Naive thymus-derived CD8-positive, alpha-beta T cell (primary cell): Measurements from ENCODE around the gene RLN1. TPM values are rescaled to one million over a fixed set of nuclear protein-coding genes. Genes with fewer than 3 reads are reported as not detected.
"Not testable (repeated sequence)": the region's sequence is repeated elsewhere in the genome, so short reads cannot be mapped to it uniquely, and the experiment has no call there.

Source experiments
- ATAC-seq, 2 donors: fragments of 150-1000 bp; cut with Tn5 transposase in 1 of 2; sonication (Bioruptor Pico), chemical (Tn5 transposase) in 1 of 2; 1 replicate in 1 of 2; 2 replicates in 1 of 2; pipeline ENCODE4 v1.10.0; 2021; ENCODE audit warnings: mild to moderate bottlenecking in 2 of 2, moderate library complexity in 2 of 2
- POLR2A ChIA-PET: fragments of 350-600 bp; sonication (Branson Sonifier 250); formaldehyde crosslinking; loops from one replicate; lab custom pipeline; 2021; ENCODE audit warnings: antibody characterized with exemption; lab: Charles Lee
- DNase-seq, 10 donors: peaks; one replicate each; pipeline versions ENCODE4 v3.0.0 to v3.0.0-alpha.2; 2020 to 2022
- H3K27ac Mint-ChIP-seq, 10 donors: one replicate each; pipeline ENCODE4 v1.8.0; 2020 to 2022; ENCODE audit warnings: mild to moderate bottlenecking in 10 of 10, mixed read lengths in 10 of 10, moderate library complexity in 4 of 10, inconsistent platforms in 1 of 10
- H3K27me3 Mint-ChIP-seq, 5 donors: one replicate each; pipeline ENCODE4 v1.8.0; 2021 to 2022; ENCODE audit warnings: mixed read lengths in 5 of 5
- H3K36me3 Mint-ChIP-seq, 3 donors: one replicate each; pipeline ENCODE4 v1.8.0; 2020 to 2022; ENCODE audit warnings: mixed read lengths in 3 of 3, mild to moderate bottlenecking in 2 of 3, inconsistent platforms in 1 of 3
- H3K4me1 Mint-ChIP-seq, 4 donors: one replicate each; pipeline ENCODE4 v1.8.0; 2021 to 2022; ENCODE audit warnings: mixed read lengths in 4 of 4
- H3K4me3 Mint-ChIP-seq, 10 donors: one replicate each; pipeline ENCODE4 v1.8.0; 2020 to 2022; ENCODE audit warnings: mild to moderate bottlenecking in 10 of 10, mixed read lengths in 10 of 10, moderate library complexity in 6 of 10, inconsistent platforms in 1 of 10
- H3K9me3 Mint-ChIP-seq, 9 donors: one replicate each; pipeline ENCODE4 v1.8.0; 2020 to 2022; ENCODE audit warnings: mixed read lengths in 9 of 9, mild to moderate bottlenecking in 3 of 9, inconsistent platforms in 1 of 9, moderate library complexity in 1 of 9
- polyA plus RNA-seq, 3 donors: library from polyadenylated mRNA; unstranded; fragments of 300-500 nt; fragmentation: Illumina TruSeq; gene quantifications; one replicate each; pipeline ENCODE4 v1.2.3, GENCODE V29; 2021
- total RNA-seq, 8 experiments: library from RNA in 2 of 8; stranded (reverse) in 2 of 8; gene quantifications; one replicate each; pipeline ENCODE4 v1.2.3 and lab custom pipeline; 2021 to 2026

RLN1 gene
- total and polyA plus RNA-seq, 5 experiments from 2014 or later = 1.2 to 5.1 (median 3.4) TPM

DNA sequence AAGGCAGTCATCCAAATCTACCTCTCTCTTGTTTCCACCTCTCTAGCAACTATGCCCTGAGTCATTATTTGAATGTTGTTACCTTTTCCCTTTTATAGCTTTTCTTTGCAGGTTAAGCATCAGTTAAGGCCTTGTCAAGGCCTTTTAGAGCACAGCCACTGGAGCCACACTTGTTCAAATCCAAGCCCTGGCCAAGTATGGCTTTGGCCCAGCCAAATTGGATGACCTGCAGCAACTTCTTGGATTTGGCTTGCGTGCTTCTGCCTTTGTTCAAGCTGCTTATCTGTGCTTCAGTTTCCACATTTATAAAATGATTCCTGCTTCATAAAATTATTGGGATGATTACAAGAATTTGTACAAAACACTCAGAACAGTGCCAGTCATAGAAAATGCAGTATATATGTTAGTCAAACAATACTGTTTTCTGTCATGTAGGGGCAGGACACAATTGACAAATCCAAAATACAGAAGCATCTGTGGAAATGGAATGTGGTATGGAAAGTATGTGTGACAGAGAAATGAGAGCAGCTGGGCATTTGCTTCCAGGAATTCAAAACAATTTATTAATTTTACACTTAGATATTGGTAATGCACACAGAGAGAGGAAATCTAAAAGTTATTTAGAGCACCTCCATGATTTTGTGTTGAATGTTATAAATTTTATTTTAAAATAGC, 17.9 kb upstream of the RLN1 start:
- no peak for DNase-seq
- POLR2A ChIA-PET = no interaction called here
- H3K36me3 Mint-ChIP-seq = peaks cover 20 to 35% (median 23%) of the 10 kb centered on the region in 3 donors
- peaks cover 0 to 9% (median 0%) of the 10 kb centered on the region in 9 donors for H3K9me3 Mint-ChIP-seq
- H3K4me3 Mint-ChIP-seq = no peak overlapping the region
- peaks cover 16 to 18% (median 18%) of the 10 kb centered on the region in 4 donors for H3K4me1 Mint-ChIP-seq
- H3K27me3 Mint-ChIP-seq = no peaks in the 10 kb centered on the region
- ATAC-seq = no peak
- peak overlapping the region in 2 of 10 donors; percentile 27 to 80 for H3K27ac Mint-ChIP-seq

DNA sequence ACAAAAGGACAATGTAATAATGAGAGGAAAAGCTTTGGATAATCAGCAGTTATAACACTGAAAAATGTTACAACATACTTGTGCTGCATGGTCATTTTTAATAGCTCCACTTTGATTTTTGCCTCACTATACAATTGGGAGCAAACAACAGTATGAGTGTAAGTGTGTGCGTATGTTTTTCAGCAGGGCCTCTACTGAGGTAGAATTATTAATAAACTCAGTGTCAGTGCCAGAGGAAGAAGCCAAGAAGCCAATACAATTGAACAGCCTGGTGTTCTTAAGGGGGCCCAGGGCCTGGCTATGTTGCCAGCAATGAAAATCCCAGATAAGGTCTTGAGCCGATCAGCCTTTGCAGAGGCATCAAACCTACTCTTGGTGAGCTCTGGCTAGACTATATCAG, 16.1 kb upstream of the RLN1 start:
- H3K27me3 Mint-ChIP-seq = no peaks in the 10 kb centered on the region
- peak overlapping the region in 2 of 10 donors; percentile 6 to 20 for H3K27ac Mint-ChIP-seq
- DNase-seq (no peak), ATAC-seq (no peak)
- peaks cover 15 to 30% (median 22%) of the 10 kb centered on the region in 3 donors for H3K36me3 Mint-ChIP-seq
- no peak overlapping the region for H3K4me3 Mint-ChIP-seq
- POLR2A ChIA-PET = no interaction called here
- H3K9me3 Mint-ChIP-seq = peaks cover 0 to 9% (median 3%) of the 10 kb centered on the region in 9 donors
- peaks cover 21 to 36% (median 34%) of the 10 kb centered on the region in 4 donors for H3K4me1 Mint-ChIP-seq

DNA sequence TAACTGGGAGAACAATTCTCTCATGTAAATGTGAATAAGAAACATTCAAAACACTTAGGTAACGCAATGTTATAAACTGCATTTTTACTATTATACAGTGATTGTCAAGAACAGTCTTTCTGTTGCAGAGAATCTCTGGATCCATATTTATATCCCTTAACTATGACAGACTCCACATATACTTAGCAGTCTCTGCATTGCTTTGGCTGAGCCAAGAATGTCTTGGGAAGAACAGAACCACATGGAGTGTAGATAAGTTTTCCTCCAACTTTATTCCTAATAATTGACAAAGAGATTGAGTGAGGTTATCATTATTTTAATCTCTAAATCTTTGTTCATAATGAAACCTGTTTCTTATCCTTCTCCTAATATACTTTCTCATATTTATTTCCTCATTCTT, 15.6 kb upstream of the RLN1 start:
- no peaks in the 10 kb centered on the region for H3K27me3 Mint-ChIP-seq
- no peak overlapping the region for H3K4me3 Mint-ChIP-seq
- DNase-seq = no peak
- POLR2A ChIA-PET = no interaction called here
- peaks cover 22 to 41% (median 40%) of the 10 kb centered on the region in 4 donors for H3K4me1 Mint-ChIP-seq
- H3K36me3 Mint-ChIP-seq = peaks cover 15 to 27% (median 19%) of the 10 kb centered on the region in 3 donors
- ATAC-seq = no peak
- H3K9me3 Mint-ChIP-seq = peaks cover under 1 to 9% (median 3%) of the 10 kb centered on the region in 9 donors
- peak overlapping the region in 3 of 10 donors; percentile 43 to 63 (median 45) for H3K27ac Mint-ChIP-seq

DNA sequence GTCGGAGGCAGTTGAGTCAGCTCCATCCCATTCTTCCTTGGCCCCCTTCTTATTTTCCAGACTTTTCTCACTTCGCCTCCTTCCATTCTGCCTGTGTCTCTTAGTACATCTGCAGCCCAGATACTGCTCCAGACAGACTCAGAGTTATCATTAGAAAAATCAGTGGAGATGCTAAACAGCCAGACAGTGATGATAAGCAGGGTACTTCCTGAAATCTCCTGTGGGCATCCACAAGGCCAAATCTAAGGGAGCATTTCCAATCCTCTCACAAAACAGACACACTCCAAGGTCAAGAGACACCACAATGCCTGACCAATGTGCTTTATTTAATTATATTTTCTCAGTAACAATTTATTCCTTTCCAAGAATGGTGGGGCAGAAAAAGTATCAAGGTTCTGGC, 14.5 kb upstream of the RLN1 start:
- ATAC-seq = no peak
- Mint-ChIP-seq H3K27me3 (no peaks in the 10 kb centered on the region), H3K4me1 (peaks cover 24 to 41% (median 40%) of the 10 kb centered on the region in 4 donors), H3K27ac (peak overlapping the region in 7 of 10 donors; percentile 27 to 70 (median 45)), H3K9me3 (peaks cover 6 to 18% (median 10%) of the 10 kb centered on the region in 9 donors), H3K4me3 (peak overlapping the region in 2 of 10 donors; percentile 22 to 40), H3K36me3 (peaks cover 18 to 32% (median 20%) of the 10 kb centered on the region in 3 donors)
- POLR2A ChIA-PET = no interaction called here
- no peak for DNase-seq

DNA sequence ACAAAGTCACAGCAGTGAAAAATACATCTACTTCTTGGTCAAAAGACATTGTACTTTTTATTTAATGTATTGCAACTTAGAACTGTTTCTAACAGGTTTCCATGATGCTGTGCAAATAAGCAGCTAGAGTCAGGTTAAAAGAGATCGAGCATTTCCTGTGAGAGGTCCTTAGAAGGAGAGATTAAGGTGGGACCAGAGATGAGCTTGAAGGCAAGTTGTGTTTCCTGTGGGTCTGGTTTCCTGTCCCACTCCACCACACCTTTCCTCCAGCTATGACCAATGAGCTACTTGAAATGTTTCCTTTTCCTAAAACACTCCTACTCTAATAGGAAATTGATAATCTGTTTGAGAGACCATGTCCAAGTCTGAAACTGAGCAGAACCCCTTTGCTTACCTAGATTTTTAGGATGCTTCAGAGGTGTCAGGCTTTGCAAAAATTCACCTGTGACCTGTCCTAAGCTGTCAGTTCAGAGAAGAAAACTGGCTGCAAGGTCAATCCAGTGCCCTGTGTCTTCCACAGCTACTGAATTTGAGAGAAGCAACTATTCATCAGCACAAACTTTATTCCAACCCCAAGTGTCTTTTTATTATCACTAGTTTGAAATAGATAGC, 13.1 kb upstream of the RLN1 start:
- peaks cover 6 to 29% (median 15%) of the 10 kb centered on the region in 9 donors for H3K9me3 Mint-ChIP-seq
- peak in 3 of 10 donors; percentile 31 to 44 (median 40) for DNase-seq
- peak overlapping the region in 8 of 10 donors; percentile 29 to 85 (median 76) for H3K27ac Mint-ChIP-seq
- no peaks in the 10 kb centered on the region for H3K27me3 Mint-ChIP-seq
- peak overlapping the region; percentile 39 to 80 (median 57) for H3K4me3 Mint-ChIP-seq
- peaks cover 24 to 41% (median 40%) of the 10 kb centered on the region in 4 donors for H3K4me1 Mint-ChIP-seq
- H3K36me3 Mint-ChIP-seq = peaks cover 14 to 27% (median 17%) of the 10 kb centered on the region in 3 donors
- peak; percentile 80 to 89 for ATAC-seq
- POLR2A ChIA-PET = interaction anchor here (0.9 kb wide), 1 partner anchor 97 kb away, joined by 3 read pairs; the partner anchor contains the start of gene CD274

DNA sequence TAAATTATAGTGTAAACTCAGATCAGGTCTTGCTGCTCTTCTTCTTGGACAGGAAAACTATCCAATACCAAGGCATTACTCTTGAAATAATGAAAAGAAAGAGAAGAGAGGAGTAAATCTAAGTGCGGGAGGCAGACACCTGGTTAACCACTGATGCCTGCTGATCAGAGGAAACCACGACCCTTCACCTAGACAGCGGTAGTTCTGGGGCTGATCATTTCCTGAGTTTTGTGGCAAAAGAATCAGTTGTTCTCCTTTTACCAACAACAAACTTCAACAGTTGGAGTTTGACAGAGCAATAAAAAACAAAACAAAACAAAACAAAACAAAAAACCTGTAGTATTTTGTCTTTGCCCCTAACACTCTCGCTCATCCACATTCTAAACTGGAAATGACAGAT, 3.0 kb downstream of the RLN1 start:
- peak; percentile 40 to 54 for ATAC-seq
- POLR2A ChIA-PET = interaction anchor here (0.5 kb wide), 1 partner anchor 36 kb away, joined by 3 read pairs; no protein-coding TSS in a partner anchor
- peak in 8 of 10 donors; percentile 29 to 67 (median 50) for DNase-seq
- peak overlapping the region; percentile 59 to 87 (median 77) for H3K4me3 Mint-ChIP-seq
- no peaks in the 10 kb centered on the region for H3K9me3 Mint-ChIP-seq
- peaks cover 22 to 46% (median 44%) of the 10 kb centered on the region in 4 donors for H3K4me1 Mint-ChIP-seq
- no peaks in the 10 kb centered on the region for H3K27me3 Mint-ChIP-seq
- H3K36me3 Mint-ChIP-seq = peaks cover 0 to 25% (median 19%) of the 10 kb centered on the region in 3 donors
- peak overlapping the region; percentile 26 to 94 (median 88) for H3K27ac Mint-ChIP-seq

DNA sequence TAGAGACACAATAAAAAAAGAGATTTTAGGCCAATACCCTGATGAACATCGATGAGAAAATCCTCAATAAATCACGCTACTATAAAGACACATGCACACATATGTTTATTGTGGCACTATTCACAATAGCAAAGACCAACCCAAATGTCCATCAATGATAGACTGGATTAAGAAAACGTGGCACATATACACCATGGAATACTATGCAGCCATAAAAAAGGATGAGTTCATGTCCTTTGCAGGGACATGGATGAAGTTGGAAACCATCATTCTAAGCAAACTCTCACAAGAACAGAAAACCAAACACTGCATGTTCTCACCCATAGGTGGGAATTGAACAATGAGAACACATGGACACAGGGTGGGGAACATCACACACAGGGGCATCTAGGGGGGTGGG, 8.4 kb downstream of the RLN1 start:
- Mint-ChIP-seq H3K4me1 (peaks cover 41 to 68% (median 59%) of the 10 kb centered on the region in 4 donors), H3K9me3 (peaks cover 0 to 14% (median 5%) of the 10 kb centered on the region in 9 donors), H3K36me3 (peaks cover 8 to 58% (median 46%) of the 10 kb centered on the region in 3 donors), H3K4me3 (peak overlapping the region in 1 of 10 donors; percentile 20)
- H3K27ac Mint-ChIP-seq, POLR2A ChIA-PET, DNase-seq, H3K27me3 Mint-ChIP-seq, ATAC-seq: not testable (repeated sequence)

DNA sequence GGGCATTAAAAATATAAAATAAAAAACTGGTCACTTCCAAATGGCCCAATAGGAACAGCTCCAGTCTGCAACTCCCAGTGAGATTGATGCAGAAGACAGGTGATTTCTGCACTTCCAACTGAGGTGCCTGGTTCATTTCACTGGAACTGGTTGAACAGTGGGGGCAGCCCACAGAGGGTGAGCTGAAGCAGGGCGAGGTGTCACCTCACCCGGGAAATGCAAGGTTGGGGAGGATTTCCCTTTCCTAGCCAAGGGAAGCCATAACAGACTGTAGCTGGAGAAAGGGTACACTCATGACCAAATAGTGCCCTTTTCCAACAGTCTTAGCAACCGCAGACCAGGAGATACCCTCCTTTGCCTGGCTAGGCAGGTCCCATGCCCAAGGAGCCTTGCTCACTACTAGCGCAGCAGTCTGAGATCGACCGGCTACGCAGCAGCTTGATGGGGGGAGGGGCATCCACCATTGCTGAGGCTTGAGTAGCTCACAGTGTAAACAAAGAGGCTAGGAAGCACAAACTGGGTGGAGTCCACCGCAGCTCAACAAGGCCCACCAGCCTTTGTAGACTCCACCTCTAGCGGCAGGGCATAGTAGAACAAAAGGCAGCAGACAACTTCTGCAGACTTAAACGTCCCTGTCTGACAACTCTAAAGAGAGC, 12.7 kb downstream of the RLN1 start:
- Mint-ChIP-seq H3K4me3 (peak overlapping the region in 8 of 10 donors; percentile 22 to 78 (median 58)), H3K27me3 (no peaks in the 10 kb centered on the region), H3K4me1 (peaks cover 29 to 54% (median 42%) of the 10 kb centered on the region in 4 donors), H3K36me3 (peaks cover 8 to 39% (median 29%) of the 10 kb centered on the region in 3 donors), H3K27ac (peak overlapping the region in 9 of 10 donors; percentile 59 to 95 (median 87)), H3K9me3 (peaks cover 0 to 14% (median 5%) of the 10 kb centered on the region in 9 donors)
- ATAC-seq (peak; percentile 91 to 94), DNase-seq (peak in 9 of 10 donors; percentile 11 to 83 (median 62))
- POLR2A ChIA-PET = interaction anchor here (0.7 to 1.5 kb wide), 4 partner anchors 12 to 141 kb away, joined by 3 to 5 read pairs (median 4); partner anchors contain the start of genes INSL6 and PLGRKT

DNA sequence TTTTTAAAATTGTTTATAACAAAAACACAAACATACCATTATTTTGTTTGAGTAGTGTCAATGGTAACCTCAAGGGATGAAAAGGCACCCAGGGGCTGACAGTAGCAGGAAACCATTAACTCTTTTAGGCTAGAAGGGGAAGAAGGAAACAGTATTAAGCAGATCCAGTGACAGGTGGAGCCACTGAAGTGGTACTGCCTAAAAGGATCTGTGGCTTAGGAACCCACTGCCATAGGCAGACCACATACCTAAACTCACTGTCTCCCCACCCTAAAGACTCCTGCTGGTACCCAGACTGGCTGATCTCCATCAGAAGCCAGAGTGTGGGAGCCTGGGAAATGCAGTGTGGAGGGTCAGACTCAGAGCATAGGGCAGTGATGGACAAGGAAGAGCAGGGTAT, 13.5 kb downstream of the RLN1 start:
- H3K27me3 Mint-ChIP-seq = no peaks in the 10 kb centered on the region
- peaks cover 32 to 62% (median 48%) of the 10 kb centered on the region in 4 donors for H3K4me1 Mint-ChIP-seq
- peaks cover 8 to 35% (median 27%) of the 10 kb centered on the region in 3 donors for H3K36me3 Mint-ChIP-seq
- no peak for DNase-seq
- H3K4me3 Mint-ChIP-seq = peak overlapping the region in 7 of 10 donors; percentile 7 to 70 (median 24)
- H3K27ac Mint-ChIP-seq = peak overlapping the region in 8 of 10 donors; percentile 5 to 95 (median 68)
- ATAC-seq = peak; percentile 24 to 39
- POLR2A ChIA-PET = interaction anchor here (1.3 to 1.5 kb wide), 2 partner anchors 25 to 140 kb away, joined by 4 to 5 read pairs; partner anchors contain the start of gene INSL6
- peaks cover 0 to 14% (median 5%) of the 10 kb centered on the region in 9 donors for H3K9me3 Mint-ChIP-seq

DNA sequence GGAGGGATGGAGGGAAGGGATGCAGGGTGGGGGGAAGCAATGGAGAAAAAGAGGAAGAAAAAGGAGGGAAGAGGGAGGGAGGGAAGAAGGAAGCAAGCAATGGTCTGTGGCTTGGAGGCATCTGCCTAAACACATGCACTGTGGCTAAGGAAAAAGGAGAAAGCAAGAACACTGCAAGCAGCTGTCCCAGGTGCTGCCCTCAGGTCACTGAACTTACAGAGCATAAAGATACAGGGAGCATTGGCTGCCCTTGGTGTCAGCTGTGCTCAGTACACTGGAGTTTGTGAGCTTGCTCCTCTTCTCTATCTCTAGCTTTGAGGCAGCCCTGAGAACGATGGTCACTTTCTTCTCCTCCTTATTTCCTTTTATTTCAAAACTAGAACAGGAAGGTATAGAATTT, 18.1 kb downstream of the RLN1 start:
- H3K27ac Mint-ChIP-seq = peak overlapping the region in 1 of 10 donors; percentile 12

DNA sequence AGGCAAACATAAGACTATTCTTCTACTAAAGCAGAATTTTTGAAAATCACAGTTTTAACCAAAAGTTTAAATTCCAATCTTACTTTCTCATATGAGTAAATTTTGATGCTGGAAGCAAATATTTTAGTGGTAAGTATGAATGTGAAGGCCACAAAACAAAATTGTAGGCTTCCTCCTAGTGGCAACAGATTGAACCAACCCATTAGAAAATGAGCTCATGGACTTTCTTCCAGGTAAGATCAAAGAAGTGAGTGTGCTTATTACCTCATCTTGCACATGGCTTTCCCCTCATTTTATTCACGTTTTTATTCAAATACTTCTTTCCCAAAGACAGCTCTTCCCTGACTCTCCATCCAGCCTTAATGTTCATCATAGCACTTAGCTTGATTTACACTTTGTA, 18.6 kb downstream of the RLN1 start:
- Mint-ChIP-seq H3K9me3 (peaks cover 0 to 10% (median 0%) of the 10 kb centered on the region in 9 donors), H3K4me3 (no peak overlapping the region), H3K27me3 (no peaks in the 10 kb centered on the region), H3K4me1 (peaks cover 11 to 30% (median 22%) of the 10 kb centered on the region in 4 donors), H3K27ac (peak overlapping the region in 1 of 10 donors; percentile 12), H3K36me3 (peaks cover 0 to 19% (median 13%) of the 10 kb centered on the region in 3 donors)
- DNase-seq = no peak
- POLR2A ChIA-PET = no interaction called here
- ATAC-seq = peak; percentile 32 to 37

More for the DNA sequence above, 18.1 kb downstream of the RLN1 start:
- ATAC-seq, POLR2A ChIA-PET, H3K27me3 Mint-ChIP-seq, DNase-seq, H3K9me3 Mint-ChIP-seq: not testable (repeated sequence)
- H3K4me1 Mint-ChIP-seq = peaks cover 15 to 35% (median 27%) of the 10 kb centered on the region in 4 donors
- peak overlapping the region in 1 of 10 donors; percentile 15 for H3K4me3 Mint-ChIP-seq
- peaks cover 0 to 16% (median 7%) of the 10 kb centered on the region in 3 donors for H3K36me3 Mint-ChIP-seq

DNA sequence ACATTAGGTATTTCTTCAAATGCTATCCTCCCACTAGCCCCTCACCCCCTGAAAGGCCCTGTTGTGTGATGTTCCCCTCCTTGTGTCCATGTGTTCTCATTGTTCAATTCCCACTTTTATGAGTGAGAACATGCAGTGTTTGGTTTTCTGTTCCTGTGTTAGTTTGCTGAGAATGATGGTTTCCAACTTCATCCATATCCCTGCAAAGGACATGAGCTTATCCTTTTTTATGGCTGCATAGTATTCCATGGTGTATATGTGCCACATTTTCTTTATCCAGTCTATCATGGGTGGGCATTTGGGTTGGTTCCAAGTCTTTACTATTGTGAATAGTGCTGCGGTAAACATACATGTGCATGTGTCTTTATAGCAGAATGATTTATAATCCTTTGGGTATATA, 23.3 kb downstream of the RLN1 start:
- Mint-ChIP-seq H3K4me1 (peaks cover 6 to 13% (median 9%) of the 10 kb centered on the region in 4 donors), H3K36me3 (peaks cover 13 to 32% (median 25%) of the 10 kb centered on the region in 3 donors), H3K4me3 (peak overlapping the region in 1 of 10 donors; percentile 21), H3K9me3 (peaks cover 0 to 28% (median 13%) of the 10 kb centered on the region in 9 donors)
- H3K27me3 Mint-ChIP-seq, POLR2A ChIA-PET, ATAC-seq, DNase-seq, H3K27ac Mint-ChIP-seq: not testable (repeated sequence)
